HUES6 (cell line): ENCODE measurements around the gene OR4N5.
"Not testable (repeated sequence)": the region's sequence is repeated elsewhere in the genome, so short reads cannot be mapped to it uniquely, and the experiment has no call there.

Experiments used
- H3K27ac ChIP-seq: 2 replicates; pipeline ENCODE4 v1.7.0; 2013; ENCODE audit warnings: low read depth, mild to moderate bottlenecking, low read length, inconsistent platforms
- H3K27me3 ChIP-seq: 2 replicates; pipeline ENCODE4 v1.6.1; 2013; ENCODE audit warnings: low read length; ENCODE audit not compliant: control insufficient read depth, insufficient read depth
- H3K36me3 ChIP-seq: 2 replicates; pipeline ENCODE4 v1.6.1; 2013; ENCODE audit warnings: low read length; ENCODE audit not compliant: control insufficient read depth, insufficient read depth
- H3K4me1 ChIP-seq: 2 replicates; pipeline ENCODE4 v1.6.1; 2013; ENCODE audit warnings: low read length; ENCODE audit not compliant: control insufficient read depth, insufficient read depth
- H3K4me3 ChIP-seq: 2 replicates; pipeline ENCODE4 v1.5.1; 2013; ENCODE audit warnings: low read depth, low read length
- H3K9ac ChIP-seq: one replicate; pipeline ENCODE4 v1.6.1; 2013; ENCODE audit warnings: mild to moderate bottlenecking, low read length
- H3K9me3 ChIP-seq: 2 replicates; pipeline ENCODE4 v1.6.1; 2013; ENCODE audit warnings: low read depth, low read length; ENCODE audit not compliant: control insufficient read depth, insufficient read depth

Gene OR4N5

GRCh38 chr14:20167091-20167490 is 28.5 kb downstream of the OR4N5 start:
- Histone ChIP-seq H3K27ac (no peak overlapping the region), H3K4me1 (no peaks in the 10 kb centered on the region), H3K9me3 (peaks cover 40% of the 10 kb centered on the region; the same call in 1 of the 2 replicates), H3K9ac (no peak overlapping the region), H3K27me3 (peaks cover 2% of the 10 kb centered on the region; the same call in 1 of the 2 replicates), H3K36me3 (no peaks in the 10 kb centered on the region), H3K4me3 (no peak overlapping the region)

GRCh38 chr14:20169852-20170251 is 31.2 kb downstream of the OR4N5 start:
- H3K9me3 ChIP-seq, result peaks cover 30% of the 10 kb centered on the region; the same call in 1 of the 2 replicates

GRCh38 chr14:20174205-20174604 is 35.6 kb downstream of the OR4N5 start:
- H3K4me3 ChIP-seq, H3K9ac ChIP-seq, H3K27ac ChIP-seq, H3K4me1 ChIP-seq, H3K36me3 ChIP-seq, H3K27me3 ChIP-seq: not testable (repeated sequence)
- peaks cover 26% of the 10 kb centered on the region; the same call in 1 of the 2 replicates for H3K9me3 ChIP-seq

More at GRCh38 chr14:20169852-20170251, 31.2 kb downstream of the OR4N5 start:
- H3K36me3 ChIP-seq, H3K9ac ChIP-seq, H3K4me1 ChIP-seq, H3K4me3 ChIP-seq, H3K27me3 ChIP-seq, H3K27ac ChIP-seq: not testable (repeated sequence)

GRCh38 chr14:20176330-20176729 is 37.7 kb downstream of the OR4N5 start:
- Histone ChIP-seq H3K9me3 (peaks cover 32% of the 10 kb centered on the region; the same call in 1 of the 2 replicates), H3K36me3 (no peaks in the 10 kb centered on the region), H3K9ac (no peak overlapping the region), H3K27me3 (no peaks in the 10 kb centered on the region), H3K4me1 (no peaks in the 10 kb centered on the region), H3K27ac (no peak overlapping the region), H3K4me3 (no peak overlapping the region)

GRCh38 chr14:20177433-20177974 is 38.9 kb downstream of the OR4N5 start:
- H3K4me3 ChIP-seq, result no peak overlapping the region
- H3K9ac ChIP-seq, result no peak overlapping the region
- H3K4me1 ChIP-seq, result no peaks in the 10 kb centered on the region
- peaks cover 34% of the 10 kb centered on the region; the same call in 1 of the 2 replicates for H3K9me3 ChIP-seq
- no peaks in the 10 kb centered on the region for H3K36me3 ChIP-seq
- H3K27ac ChIP-seq, result no peak overlapping the region
- H3K27me3 ChIP-seq, result no peaks in the 10 kb centered on the region

- no peaks in the 10 kb centered on the region for H3K36me3 ChIP-seq
- peaks cover 40% of the 10 kb centered on the region; the same call in 1 of the 2 replicates for H3K9me3 ChIP-seq
- no peak overlapping the region for H3K27ac ChIP-seq
- no peaks in the 10 kb centered on the region for H3K4me1 ChIP-seq
- no peak overlapping the region for H3K4me3 ChIP-seq
- H3K9ac ChIP-seq, result no peak overlapping the region
- H3K27me3 ChIP-seq, result no peaks in the 10 kb centered on the region; the same call in 1 of the 2 replicates
Measured at GRCh38 chr14:20179218-20179617, 40.6 kb downstream of the OR4N5 start.

GRCh38 chr14:20179880-20180279 is 41.3 kb downstream of the OR4N5 start:
- H3K36me3 ChIP-seq, result no peaks in the 10 kb centered on the region
- H3K27me3 ChIP-seq, result no peaks in the 10 kb centered on the region; the same call in 1 of the 2 replicates
- no peak overlapping the region for H3K4me3 ChIP-seq
- no peak overlapping the region for H3K9ac ChIP-seq
- H3K4me1 ChIP-seq, result no peaks in the 10 kb centered on the region
- H3K9me3 ChIP-seq, result peaks cover 44% of the 10 kb centered on the region; the same call in 1 of the 2 replicates
- H3K27ac ChIP-seq, result no peak overlapping the region

- Histone ChIP-seq H3K9ac (no peak overlapping the region), H3K27me3 (no peaks in the 10 kb centered on the region; the same call in 1 of the 2 replicates), H3K4me1 (no peaks in the 10 kb centered on the region), H3K27ac (no peak overlapping the region), H3K36me3 (no peaks in the 10 kb centered on the region), H3K9me3 (peaks cover 41% of the 10 kb centered on the region; the same call in 1 of the 2 replicates), H3K4me3 (no peak overlapping the region)
Measured at GRCh38 chr14:20180486-20180885, 41.9 kb downstream of the OR4N5 start.

GRCh38 chr14:20184181-20184580 is 45.6 kb downstream of the OR4N5 start:
- Histone ChIP-seq H3K27me3 (no peaks in the 10 kb centered on the region; the same call in 1 of the 2 replicates), H3K27ac (no peak overlapping the region), H3K9ac (no peak overlapping the region), H3K36me3 (no peaks in the 10 kb centered on the region), H3K4me3 (no peak overlapping the region), H3K4me1 (no peaks in the 10 kb centered on the region), H3K9me3 (peaks cover 35% of the 10 kb centered on the region; the same call in 1 of the 2 replicates)

- H3K9me3 ChIP-seq, result peaks cover 45% of the 10 kb centered on the region; the same call in 1 of the 2 replicates
- no peaks in the 10 kb centered on the region for H3K4me1 ChIP-seq
- no peaks in the 10 kb centered on the region for H3K27me3 ChIP-seq
- H3K36me3 ChIP-seq, result no peaks in the 10 kb centered on the region
- no peak within 1 kb of the TSS for H3K27ac ChIP-seq
- no peak within 1 kb of the TSS for H3K4me3 ChIP-seq
- H3K9ac ChIP-seq, result no peak within 1 kb of the TSS
Measured at GRCh38 chr14:20190596-20190995, 52.0 kb downstream of the OR4N5 start, which contains the start of gene OR11G2. Gene OR11G2 (plus strand): TSS chr14:20190896. CDS start chr14:20197438, 6,542 bp downstream.

- Histone ChIP-seq H3K9ac (no peak overlapping the region), H3K27me3 (no peaks in the 10 kb centered on the region), H3K9me3 (peaks cover 47% of the 10 kb centered on the region; the same call in 1 of the 2 replicates), H3K4me3 (no peak overlapping the region), H3K4me1 (no peaks in the 10 kb centered on the region), H3K36me3 (no peaks in the 10 kb centered on the region), H3K27ac (no peak overlapping the region)
Measured at GRCh38 chr14:20191396-20191795, 52.8 kb downstream of the OR4N5 start.
